ENCODE measurements around the gene KICS2.
A peak's percentile ranks its signal among the peaks of the same experiment; 100 is the strongest.

KICS2 gene

GRCh38 chr12:64193931-64194330 is 28.2 kb downstream of the KICS2 start:
- Mint-ChIP-seq H3K36me3 (peaks cover 20% of the 10 kb centered on the region), H3K4me1 (peaks cover 7% of the 10 kb centered on the region), H3K27me3 (no peaks in the 10 kb centered on the region), H3K27ac (no peak overlapping the region), H3K4me3 (no peak overlapping the region), H3K9me3 (no peaks in the 10 kb centered on the region)

DNA sequence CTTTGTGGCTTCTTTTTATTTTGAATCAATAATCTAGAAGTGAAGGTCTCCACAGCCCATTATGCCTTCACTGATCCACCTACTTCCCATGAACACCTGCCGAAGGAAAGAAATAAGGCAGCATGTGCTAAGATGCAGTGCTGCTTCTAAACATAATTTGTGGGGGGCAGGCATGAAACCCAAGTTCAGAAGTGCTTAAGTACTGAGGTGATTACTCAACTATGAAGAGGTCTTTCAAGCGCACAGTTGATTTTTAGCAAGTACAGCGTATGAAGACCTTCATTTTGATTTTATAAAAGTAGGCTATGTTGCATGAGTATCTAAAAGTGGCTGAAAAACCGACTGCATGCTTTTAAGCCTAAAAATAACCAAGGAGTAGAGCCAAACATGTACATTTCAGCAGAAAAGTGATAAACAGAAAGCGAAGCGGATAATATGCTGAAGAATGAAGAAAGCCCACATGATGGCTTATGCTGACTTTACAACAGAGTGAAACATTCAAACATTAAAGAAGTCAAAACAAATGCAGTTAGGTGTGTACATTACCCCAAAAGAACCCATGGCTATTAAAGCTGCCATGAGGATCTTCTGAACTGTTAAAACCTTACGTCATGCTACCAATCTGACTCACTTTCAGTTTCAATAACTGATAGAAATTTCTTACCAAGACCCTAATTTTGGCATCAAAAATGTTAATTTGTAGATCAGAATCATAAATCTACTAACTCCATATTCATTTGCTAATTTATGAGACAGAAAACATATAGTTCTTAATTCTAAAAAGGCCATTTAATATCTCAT is 29.3 kb downstream of the KICS2 start:
- H3K4me3 Mint-ChIP-seq: no peak overlapping the region
- H3K9me3 Mint-ChIP-seq: no peaks in the 10 kb centered on the region
- H3K27ac Mint-ChIP-seq: peak overlapping the region; percentile 78
- H3K4me1 Mint-ChIP-seq: peaks cover 7% of the 10 kb centered on the region
- peaks cover 22% of the 10 kb centered on the region for H3K36me3 Mint-ChIP-seq
- no peaks in the 10 kb centered on the region for H3K27me3 Mint-ChIP-seq

DNA sequence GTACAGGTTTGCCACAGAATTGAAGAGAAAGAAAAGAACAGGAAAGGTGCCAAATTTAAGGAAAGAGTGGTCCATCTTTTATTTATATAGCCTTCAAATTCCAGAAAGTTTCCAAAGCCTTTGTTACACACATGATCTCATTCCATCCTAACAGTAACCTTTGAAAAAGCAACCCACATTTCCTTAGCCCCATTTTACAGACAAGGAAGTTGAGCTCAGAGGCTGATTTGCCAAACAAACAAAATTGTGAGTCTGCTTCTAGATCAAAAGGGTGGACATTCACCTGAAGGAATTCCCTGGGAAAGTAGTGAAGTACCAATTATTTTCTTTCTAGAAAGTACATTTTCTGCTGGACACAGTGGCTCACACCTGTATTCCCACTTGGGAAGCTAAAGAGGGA is 32.0 kb downstream of the KICS2 start:
- H3K36me3 Mint-ChIP-seq: peaks cover 23% of the 10 kb centered on the region
- no peak overlapping the region for H3K4me3 Mint-ChIP-seq
- no peaks in the 10 kb centered on the region for H3K27me3 Mint-ChIP-seq
- H3K9me3 Mint-ChIP-seq: no peaks in the 10 kb centered on the region
- H3K27ac Mint-ChIP-seq: no peak overlapping the region
- H3K4me1 Mint-ChIP-seq: peaks cover 7% of the 10 kb centered on the region

DNA sequence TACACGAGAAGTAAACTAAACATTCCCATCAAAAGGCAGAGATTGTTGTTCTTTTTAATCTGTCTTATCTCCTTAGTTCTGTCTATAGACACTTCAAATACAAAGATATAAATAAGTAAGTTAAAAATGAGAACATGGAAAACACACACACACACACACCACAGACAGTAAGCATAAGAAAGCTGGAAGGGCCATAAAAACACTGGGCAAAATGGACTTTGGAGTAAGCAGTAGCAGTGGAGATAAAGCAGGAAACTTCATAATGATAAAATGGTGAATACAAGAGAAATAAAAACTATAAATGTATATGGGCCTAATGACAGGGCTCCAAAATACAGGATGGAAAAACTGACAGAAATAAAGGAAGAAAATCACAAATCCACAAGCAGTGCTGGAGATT is 32.6 kb downstream of the KICS2 start:
- H3K36me3 Mint-ChIP-seq: peaks cover 19% of the 10 kb centered on the region
- peaks cover 7% of the 10 kb centered on the region for H3K4me1 Mint-ChIP-seq
- H3K27ac Mint-ChIP-seq: no peak overlapping the region
- no peak overlapping the region for H3K4me3 Mint-ChIP-seq
- no peaks in the 10 kb centered on the region for H3K9me3 Mint-ChIP-seq
- H3K27me3 Mint-ChIP-seq: no peaks in the 10 kb centered on the region

- Mint-ChIP-seq H3K4me1 (no peaks in the 10 kb centered on the region), H3K27me3 (no peaks in the 10 kb centered on the region), H3K36me3 (peaks cover 20% of the 10 kb centered on the region), H3K9me3 (no peaks in the 10 kb centered on the region), H3K27ac (no peak overlapping the region), H3K4me3 (no peak overlapping the region)
These were observed 34.3 kb downstream of the KICS2 start for GRCh38 chr12:64187794-64188193.

GRCh38 chr12:64187370-64187769 is 34.7 kb downstream of the KICS2 start:
- no peaks in the 10 kb centered on the region for H3K4me1 Mint-ChIP-seq
- H3K4me3 Mint-ChIP-seq: no peak overlapping the region
- H3K27ac Mint-ChIP-seq: no peak overlapping the region
- no peaks in the 10 kb centered on the region for H3K9me3 Mint-ChIP-seq
- no peaks in the 10 kb centered on the region for H3K27me3 Mint-ChIP-seq
- H3K36me3 Mint-ChIP-seq: peaks cover 20% of the 10 kb centered on the region

GRCh38 chr12:64186789-64187188 is 35.3 kb downstream of the KICS2 start:
- Mint-ChIP-seq H3K36me3 (peaks cover 20% of the 10 kb centered on the region), H3K4me1 (no peaks in the 10 kb centered on the region), H3K27me3 (no peaks in the 10 kb centered on the region), H3K27ac (no peak overlapping the region), H3K4me3 (no peak overlapping the region), H3K9me3 (no peaks in the 10 kb centered on the region)

DNA sequence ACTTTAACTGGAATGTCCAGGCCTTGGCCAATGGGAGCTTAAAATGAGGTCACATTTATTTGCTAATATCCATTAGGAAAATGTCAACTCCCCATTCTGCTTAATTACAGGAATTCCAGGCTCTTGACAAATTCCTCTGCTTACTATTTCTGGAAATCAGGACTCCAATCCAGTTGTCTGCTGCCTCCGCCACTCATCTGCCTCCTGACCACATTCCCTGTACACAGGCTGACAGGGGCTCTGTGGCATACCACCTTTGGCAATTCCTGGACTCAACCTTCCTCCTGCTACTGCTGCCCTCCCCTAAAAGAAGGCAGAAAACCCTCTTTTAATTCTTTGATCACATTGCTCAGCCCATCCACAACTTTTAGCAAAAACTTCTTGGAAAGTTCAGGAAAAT is 37.9 kb downstream of the KICS2 start:
- Mint-ChIP-seq H3K27ac (no peak overlapping the region), H3K4me1 (no peaks in the 10 kb centered on the region), H3K4me3 (no peak overlapping the region), H3K27me3 (no peaks in the 10 kb centered on the region), H3K9me3 (no peaks in the 10 kb centered on the region), H3K36me3 (peaks cover 21% of the 10 kb centered on the region)

DNA sequence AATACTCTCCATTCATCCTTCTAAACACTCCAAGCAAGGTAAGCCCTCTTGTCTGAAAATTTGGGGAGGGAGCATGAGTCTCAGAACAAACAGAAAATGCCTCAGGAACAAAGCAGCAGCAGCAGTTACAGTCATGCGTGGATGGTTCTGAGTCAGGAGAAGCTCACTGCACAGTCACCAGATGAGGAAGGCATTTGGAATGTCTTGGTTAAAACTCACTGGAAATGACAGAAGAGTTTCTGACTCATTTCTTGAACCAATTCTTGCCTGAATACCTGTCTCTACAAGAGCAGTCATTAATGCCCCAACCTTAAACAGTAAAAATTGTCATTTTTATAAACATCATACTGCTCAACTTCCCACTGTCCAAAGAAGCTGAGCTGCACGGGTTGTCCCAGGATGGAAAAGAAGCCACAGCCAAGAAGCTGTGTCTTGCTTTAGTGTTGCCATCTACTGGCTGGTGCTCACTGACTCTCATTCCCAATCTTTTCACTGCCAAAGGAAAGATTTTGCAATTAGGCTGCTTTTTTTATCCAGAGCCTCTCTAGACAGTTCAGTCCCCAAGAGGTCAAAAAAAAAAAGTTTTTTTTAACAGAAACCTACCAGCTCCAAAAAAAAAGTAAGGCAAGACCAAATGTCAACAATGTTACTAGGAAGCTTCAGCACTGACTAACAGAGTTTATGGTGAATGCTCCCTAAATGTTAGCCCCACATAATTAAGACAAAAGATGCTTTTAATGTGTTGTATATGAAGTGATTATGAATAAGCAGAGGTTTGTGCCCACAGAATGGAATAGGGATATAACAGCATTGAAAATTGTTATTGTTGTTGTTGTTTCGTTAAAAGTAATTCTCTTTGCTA is 40.4 kb downstream of the KICS2 start:
- Mint-ChIP-seq H3K4me1 (no peaks in the 10 kb centered on the region), H3K27me3 (no peaks in the 10 kb centered on the region), H3K9me3 (no peaks in the 10 kb centered on the region), H3K4me3 (no peak overlapping the region), H3K27ac (no peak overlapping the region), H3K36me3 (peaks cover 17% of the 10 kb centered on the region)

GRCh38 chr12:64180951-64181350 is 41.1 kb downstream of the KICS2 start:
- H3K27ac Mint-ChIP-seq: no peak overlapping the region
- H3K4me3 Mint-ChIP-seq: no peak overlapping the region
- peaks cover 17% of the 10 kb centered on the region for H3K36me3 Mint-ChIP-seq
- H3K27me3 Mint-ChIP-seq: no peaks in the 10 kb centered on the region
- no peaks in the 10 kb centered on the region for H3K9me3 Mint-ChIP-seq
- H3K4me1 Mint-ChIP-seq: no peaks in the 10 kb centered on the region

- no peak overlapping the region for H3K27ac Mint-ChIP-seq
- H3K9me3 Mint-ChIP-seq: no peaks in the 10 kb centered on the region
- H3K4me1 Mint-ChIP-seq: no peaks in the 10 kb centered on the region
- peaks cover 6% of the 10 kb centered on the region for H3K36me3 Mint-ChIP-seq
- no peaks in the 10 kb centered on the region for H3K27me3 Mint-ChIP-seq
- no peak overlapping the region for H3K4me3 Mint-ChIP-seq
These were observed 44.0 kb downstream of the KICS2 start for GRCh38 chr12:64178122-64178521.

GRCh38 chr12:64177001-64177400 is 45.1 kb downstream of the KICS2 start:
- Mint-ChIP-seq H3K27ac (no peak overlapping the region), H3K4me1 (no peaks in the 10 kb centered on the region), H3K9me3 (no peaks in the 10 kb centered on the region), H3K27me3 (no peaks in the 10 kb centered on the region), H3K4me3 (no peak overlapping the region), H3K36me3 (peaks cover 2% of the 10 kb centered on the region)

DNA sequence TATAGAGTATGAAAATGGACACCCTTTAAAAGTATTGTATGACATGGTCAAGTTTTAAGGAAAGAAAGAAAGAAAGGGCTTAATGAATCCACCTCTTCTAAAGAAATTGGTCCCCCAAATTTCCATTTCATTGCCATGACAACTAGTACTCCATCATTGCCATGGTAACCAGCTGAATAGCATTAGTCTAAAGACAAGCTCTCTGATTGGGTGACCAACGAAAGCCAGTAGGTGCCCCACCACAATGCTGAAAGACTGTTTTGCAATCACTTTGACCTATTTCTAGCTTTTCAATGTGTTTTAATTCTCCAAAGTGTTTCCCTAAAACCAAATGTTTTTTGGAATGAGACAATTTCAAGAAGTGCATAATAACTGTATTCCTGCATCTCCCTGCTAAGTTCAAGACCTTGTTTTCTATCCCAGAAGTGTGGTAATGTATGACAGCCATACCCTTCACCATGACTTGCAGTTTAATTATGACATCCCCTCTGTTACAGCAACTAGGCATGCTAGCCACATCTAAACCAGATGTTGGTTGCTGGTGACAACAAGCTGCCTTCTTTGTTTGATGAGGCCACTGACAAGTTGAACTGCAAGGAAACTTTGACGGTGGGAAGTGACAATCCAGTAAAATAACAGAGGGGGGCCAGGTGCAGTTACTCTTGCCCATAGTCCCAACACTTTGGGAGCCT is 46.7 kb downstream of the KICS2 start:
- Mint-ChIP-seq H3K27me3 (no peaks in the 10 kb centered on the region), H3K36me3 (peaks cover 2% of the 10 kb centered on the region), H3K27ac (no peak overlapping the region), H3K4me3 (no peak overlapping the region), H3K9me3 (no peaks in the 10 kb centered on the region), H3K4me1 (no peaks in the 10 kb centered on the region)

- Mint-ChIP-seq H3K27ac (no peak overlapping the region), H3K27me3 (no peaks in the 10 kb centered on the region), H3K4me1 (no peaks in the 10 kb centered on the region), H3K9me3 (no peaks in the 10 kb centered on the region), H3K4me3 (no peak overlapping the region), H3K36me3 (peaks cover 1% of the 10 kb centered on the region)
These were observed 48.6 kb downstream of the KICS2 start for GRCh38 chr12:64173456-64173855.
